NCI-H146 treated with DMSO at 0.1 percent for 48 hours (cell line): Measurements from ENCODE around the gene SH3GL1.
A peak's percentile ranks its signal among the peaks of the same experiment; 100 is the strongest.

Experiments used
- DNase-seq: peaks from one replicate; lab custom pipeline; 2025; ENCODE audit not compliant: unreplicated experiment; lab: John Stamatoyannopoulos, UW

The SH3GL1 gene, protein sequence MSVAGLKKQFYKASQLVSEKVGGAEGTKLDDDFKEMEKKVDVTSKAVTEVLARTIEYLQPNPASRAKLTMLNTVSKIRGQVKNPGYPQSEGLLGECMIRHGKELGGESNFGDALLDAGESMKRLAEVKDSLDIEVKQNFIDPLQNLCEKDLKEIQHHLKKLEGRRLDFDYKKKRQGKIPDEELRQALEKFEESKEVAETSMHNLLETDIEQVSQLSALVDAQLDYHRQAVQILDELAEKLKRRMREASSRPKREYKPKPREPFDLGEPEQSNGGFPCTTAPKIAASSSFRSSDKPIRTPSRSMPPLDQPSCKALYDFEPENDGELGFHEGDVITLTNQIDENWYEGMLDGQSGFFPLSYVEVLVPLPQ

DNA sequence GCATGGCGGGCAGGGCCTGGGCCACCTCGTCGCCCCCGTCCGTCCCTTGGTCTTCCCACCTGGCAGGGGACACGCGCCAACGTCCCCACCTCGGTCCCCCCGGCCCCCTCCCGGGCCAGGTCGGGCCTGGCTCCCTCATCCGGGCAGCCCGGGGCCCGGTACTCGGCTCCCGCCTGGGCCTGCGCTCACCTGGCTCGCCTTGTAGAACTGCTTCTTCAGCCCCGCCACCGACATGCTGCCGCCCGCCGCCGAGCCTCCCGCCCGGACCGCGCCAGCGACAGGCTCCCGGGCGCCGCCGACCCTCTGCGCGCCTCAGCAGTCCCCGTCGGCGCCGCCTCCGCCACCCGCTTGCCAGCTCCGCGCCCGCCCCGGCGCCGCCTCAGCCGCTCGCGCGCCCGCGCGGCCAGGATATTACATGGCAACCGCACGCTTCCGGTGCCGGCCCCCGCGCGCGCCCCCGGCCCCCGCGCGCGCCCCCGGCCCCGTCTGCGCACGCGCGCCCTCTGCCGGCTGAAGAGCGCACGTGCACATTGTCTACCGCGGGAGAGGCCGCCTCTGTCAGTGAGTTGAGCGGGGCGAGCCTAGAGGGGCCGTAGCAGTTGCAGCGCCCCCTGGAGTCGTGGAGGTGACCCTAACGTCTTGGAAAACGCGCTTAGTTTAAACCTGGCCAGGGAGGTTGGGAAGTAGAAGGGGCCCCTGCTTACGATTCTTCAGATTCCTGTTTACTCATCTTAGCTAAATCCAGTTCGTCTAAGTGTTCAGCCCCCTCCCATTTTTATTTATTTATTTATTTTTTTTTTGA, at the start of gene SH3GL1:
Gene SH3GL1, minus strand, starts transcription at position 413 of the 802 bp plus-strand sequence. Its CDS starts 179 bp downstream, at position 234.
- peak; percentile 62 for DNase-seq

DNA sequence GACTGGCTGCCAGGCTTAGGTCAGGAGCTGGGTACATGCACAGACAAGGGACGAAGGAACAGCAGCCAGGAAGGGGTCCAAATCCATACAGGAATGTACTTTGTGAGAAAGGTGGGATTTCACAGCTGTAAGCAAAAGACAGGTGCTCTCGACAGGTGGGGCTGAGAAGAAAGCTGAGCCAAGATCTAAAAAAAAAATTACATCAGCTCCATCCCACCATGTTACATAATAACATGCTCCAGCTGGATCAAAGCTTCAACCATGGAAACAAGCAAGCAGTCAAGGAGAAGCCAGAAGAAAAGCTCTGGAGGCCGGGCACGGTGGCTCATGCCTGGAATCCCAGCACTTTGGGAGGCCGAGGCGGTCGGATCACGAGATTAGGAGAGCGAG, 49.3 kb upstream of the SH3GL1 start:
- no peak for DNase-seq

DNA sequence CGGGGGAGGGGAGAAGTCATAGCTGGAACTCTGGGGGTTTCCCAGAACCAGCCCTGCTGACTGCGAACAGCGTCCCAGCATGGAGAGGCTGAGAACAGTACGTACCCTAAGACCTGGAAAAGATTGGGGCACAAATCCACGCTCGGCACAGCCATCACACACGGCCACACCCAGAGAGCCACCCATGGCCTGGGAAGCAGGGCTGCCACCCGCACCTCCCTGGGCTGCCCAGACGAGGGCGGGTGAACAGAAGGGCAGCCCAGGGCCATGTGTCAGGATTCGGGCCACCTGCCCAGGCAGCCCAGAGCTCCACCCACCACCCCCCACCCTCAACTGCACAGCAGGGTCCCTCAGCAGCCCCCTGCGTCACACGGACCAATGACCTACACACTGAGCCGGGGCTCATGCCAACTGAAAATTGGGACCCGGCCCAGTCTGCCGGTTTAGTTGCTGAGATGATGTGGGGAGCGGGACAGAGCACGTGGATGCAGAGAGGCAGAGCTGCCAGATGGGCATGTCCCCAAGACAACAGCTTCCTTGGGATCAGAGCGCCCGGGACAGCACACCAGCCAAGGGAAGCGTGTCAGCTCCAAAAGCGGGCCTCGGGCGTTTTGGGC, 48.8 kb upstream of the SH3GL1 start:
- no peak for DNase-seq

DNA sequence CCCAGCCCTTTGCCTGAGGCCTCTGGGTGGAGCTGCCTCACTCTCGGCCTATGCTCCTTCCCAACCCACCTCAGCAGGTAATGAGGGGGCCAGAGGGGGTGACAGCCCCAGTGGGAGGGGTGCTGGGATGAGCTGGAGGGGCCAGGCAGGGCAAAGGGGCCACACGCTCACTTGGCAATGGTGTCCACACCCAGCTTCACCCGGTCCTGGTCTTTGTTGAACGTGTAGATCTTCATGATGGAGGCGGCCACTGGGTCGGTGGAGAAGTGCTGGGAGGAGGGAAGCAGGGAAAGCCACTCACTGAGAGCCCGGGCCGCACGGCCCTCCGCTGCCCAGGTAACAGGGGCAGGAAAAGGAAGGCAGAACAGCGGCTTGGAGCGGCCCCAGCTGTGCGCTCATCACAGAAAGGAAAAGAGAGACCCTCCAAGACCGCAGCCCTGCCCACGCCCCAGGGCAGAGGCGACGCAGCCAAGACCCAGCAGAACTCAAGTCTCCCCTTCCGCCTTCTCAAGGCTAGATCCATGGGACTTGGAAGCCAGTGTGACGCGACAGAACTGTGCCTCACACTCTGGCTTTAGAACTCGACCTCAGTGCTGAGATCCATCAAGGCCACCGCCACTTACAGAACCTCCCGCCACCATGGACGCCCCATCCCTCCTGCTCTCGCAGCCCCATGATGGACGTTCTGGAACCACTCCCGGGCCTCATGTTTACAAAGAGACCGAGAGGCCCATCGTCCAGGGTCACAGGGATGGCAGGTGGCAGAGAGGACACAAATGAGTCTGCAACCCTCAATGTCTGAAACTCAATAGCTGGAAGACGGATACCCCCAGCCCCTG, 48.0 kb upstream of the SH3GL1 start:
- no peak for DNase-seq

DNA sequence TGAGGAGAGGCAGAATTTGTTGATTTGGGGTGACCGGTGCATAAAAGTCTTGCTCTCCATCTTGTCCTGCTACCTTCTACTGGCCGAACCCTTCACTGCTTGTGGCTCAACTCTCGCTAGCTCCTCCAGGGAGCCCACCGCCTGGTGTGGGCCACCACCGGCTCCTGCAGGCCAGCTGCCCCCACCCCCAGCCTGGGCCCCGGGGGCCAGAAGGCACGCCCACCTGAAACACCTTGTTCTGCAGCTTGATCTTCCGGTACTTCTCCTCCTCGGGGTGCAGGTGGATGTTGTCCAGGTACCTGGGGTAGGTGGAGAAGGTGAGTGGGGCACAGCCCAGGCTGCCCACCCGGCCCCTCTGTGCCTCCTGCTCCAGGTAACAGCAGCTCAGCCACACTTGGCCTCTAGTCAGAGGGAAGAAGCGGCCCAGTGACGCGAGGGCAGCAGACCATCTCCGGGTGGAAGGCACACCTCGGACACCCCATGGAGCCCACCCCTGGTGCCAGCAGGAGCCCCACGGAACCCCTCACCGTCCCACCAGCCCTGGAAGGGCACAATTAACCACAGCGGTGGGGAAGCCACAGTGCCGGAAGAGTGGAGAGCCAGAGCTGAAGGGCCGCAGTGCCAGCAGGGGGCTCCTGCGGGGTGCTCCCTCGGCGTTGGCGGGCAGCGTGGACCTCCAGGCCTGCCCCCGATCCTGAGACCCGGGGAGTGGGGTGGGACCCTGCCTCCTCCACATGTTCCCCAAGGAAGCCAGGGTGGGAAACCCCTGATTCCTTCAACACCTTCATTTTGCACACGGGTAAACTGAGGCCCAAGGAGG, 47.2 kb upstream of the SH3GL1 start:
- no peak for DNase-seq

DNA sequence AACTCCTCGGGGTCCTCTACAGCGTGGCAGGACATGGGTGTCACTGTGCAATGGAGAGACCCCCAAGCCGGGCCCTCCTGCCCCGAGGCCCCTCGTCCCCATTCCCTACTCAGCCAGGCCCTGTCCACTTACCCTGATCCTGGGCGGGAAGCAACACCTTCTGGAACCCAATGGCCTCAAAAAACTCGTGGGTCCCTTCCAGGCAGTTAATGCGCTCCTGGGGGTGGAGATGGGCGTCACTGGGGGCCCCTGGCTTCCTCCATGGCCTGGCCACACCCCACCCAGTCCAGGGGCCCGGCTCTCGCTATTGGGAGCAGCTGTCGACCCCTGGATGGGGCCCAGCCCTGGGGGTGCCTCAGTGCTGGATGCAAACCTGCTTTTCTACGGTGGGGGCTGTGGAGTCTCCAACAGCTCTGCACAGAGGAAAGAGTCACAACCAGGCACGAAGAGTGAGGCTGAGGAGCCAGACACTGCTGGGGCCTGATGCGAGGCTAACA, 46.4 kb upstream of the SH3GL1 start:
- DNase-seq: no peak

DNA sequence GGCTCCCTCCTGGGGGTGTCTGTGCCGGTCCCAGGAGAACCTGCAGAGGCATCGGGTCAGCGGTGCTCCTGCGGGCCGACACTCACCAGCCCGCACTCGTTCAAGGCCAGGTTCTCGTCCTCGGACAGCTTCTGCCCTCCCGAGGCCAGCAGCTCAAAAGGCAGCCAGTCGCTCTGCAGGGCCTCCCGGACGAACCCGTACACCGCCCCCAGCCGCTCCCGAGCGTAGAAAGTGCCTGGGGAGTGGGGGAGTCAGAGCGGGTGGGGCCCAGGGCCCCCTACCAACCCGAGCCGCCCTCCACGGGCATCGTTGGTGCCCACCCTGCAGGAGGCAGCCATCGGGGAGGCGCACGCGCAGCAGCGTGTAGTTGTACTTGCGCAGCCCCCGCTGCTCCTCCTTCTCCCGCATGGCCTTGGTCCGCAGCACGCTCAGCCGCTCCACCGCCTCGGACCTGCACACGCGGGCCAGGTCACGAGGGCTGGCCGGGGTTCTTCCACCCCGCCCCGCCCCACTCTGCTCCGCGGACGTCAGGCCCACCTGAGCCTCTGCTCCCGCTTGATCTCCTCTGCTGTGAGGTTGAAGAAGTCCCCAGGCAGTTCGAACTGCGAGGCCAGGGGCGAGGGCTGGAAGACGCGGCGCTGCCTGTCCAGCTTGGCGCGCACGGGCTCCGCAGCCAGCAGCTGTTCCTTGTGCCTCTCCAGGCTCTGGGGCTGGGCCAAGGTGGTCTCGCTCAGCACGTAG, 45.8 kb upstream of the SH3GL1 start:
- no peak for DNase-seq

DNA sequence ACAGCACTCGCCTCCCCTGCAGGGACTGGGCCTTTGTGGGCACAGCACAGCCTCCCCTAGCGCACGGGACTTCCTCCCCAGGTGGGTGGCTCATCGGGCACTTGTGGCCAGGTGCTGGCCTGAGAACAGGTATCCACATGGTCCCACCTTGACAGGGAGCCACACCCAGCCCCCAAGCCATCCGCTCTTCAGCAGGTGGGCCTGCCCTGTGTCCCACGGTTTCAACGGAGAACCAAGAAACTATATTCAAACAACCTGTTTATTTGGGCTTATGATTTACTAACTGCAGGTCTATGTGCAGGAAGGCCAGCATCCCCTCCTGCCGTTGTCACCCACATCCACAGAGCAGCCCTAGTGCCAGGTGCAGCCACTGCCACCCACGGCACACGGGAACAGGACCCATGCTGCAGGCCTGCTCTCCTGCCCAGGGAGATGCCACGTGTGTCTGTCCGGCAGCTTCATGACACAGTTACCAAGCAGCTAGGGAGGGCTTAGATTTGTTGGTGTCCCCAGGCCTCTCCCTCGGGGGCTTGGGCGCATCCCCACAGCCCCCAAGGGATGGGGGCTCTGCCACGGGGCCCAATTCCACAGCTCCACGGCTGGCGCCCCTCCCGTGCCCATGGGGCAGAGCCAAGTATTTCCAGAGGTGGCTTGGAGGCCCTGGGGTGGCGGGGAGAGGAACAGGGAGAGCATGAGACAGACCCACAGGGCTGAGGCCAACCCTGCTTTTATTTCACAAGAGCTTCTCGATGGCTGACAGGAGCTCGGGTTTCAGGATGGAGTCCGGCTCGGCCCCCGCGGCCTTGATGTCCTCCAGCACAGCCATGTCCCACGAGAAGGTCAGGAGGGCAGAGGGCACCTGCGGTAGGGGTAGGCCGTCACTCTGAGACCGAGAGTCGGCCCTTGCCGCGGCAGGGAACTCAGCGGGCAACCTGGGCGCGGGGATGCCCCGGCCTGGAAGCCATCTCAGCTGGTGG, 44.7 kb upstream of the SH3GL1 start:
- no peak for DNase-seq

DNA sequence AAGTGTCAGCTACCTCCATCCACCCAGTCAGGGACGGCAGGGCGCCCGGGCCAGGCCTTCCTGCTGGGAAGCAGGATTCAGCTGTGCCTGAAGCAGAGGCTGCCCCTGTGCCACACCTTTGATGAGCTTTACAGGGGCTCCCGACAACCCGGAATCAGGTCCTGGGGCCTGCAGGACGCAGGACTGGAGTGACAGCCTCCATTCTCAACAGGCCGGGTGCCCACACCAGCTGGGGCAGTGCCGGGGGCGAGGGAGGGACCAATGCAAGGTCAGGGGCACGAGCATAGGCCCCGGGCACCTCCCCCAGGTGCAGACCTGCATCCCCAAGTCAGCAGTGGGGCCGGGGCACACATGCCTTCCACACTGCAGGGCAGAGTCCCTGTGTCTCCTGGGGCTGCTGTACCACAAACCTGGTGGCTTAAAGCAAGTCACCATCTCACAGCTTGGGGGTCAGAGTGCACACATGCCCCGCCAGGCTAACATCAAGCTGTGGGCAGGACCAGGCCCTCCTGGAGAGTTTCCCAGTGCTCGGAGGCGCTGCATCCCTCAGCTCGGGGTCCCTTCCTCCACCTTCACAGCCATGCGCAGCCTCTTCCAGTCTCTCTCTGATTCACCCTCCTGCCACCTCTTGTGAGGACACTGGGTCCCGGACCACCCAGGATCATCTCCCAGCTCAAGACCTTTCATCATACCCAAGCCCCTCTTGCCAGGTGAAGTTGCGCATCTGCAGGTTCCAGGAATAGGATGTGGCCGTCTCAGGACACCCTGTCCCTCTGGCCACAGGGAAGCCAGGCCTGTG, 43.8 kb upstream of the SH3GL1 start:
- DNase-seq: no peak

DNA sequence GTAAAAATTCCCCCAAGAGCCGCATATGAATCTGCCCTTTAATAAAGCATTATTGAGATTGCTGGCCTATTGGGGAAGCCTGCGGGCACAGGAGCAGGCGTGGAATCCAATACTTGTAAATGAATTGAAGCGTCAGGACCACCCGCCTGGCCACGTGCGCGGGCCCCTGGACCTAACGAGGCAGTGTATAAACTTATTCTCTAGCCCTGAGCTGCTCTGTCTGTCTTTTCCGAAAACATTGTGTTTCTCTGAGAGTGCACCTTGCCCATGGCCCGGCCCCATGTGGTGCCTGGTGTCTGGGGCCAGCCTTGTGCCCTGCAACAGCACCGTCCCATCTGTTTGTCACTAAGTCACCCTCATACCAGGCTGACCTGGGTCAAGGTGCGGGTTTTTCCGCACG, 42.8 kb upstream of the SH3GL1 start:
- DNase-seq: no peak

DNA sequence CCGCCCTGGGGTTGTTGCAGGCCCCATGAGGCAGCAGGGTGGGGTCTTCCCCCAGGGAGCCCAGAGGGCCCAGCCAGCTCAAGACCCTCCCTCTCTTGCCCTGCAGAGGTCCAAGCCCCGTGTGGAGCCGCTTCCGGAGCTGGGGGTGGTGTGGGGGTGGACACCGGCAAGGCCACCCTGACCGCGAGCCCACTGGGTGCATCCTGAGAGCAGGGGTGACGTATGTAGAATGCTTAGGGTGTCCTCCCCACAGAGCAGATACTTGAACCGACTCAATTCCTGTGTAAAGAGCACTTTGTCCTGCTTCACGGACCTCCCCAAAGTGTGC, 42.4 kb upstream of the SH3GL1 start:
- no peak for DNase-seq

DNA sequence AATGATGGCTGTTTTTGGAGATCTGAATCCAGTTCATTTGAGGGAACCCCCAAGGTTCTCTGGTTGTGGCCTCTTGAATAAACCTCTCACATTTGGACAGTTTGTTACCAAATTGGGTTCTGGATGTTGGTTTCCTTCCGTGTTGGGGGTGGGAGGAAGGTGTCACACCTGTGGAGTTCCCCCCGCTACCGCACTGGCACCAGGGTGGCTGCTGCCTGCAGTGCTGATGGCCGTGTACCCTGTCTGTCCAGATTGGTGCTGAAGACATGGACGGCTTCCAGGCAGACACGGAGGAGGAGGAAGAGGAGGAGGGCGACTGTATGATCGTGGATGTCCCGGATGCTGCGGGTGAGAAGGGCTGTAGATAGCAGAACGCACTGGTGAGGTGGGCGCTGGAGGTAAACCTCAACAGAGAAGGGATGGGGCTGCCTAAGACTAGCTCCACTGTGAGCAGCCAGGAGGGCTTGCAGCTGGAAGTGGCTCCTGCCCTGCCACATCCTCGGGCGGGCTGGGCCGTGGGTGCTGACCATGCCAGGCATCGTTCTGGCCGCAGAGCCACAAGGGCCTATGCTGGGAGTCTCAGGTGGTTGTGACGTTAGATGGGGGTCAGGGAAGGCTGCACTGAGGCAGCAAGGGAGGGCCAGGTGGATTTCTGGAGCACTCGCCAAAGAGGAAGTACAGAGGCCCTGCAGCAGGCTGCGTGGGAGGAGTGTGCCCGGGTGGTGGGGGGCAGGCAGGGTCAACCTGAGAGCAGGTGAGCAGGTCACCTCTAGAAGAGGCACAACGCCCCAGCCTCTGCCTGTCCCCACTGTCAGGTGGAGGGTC, 41.9 kb upstream of the SH3GL1 start:
- no peak for DNase-seq

DNA sequence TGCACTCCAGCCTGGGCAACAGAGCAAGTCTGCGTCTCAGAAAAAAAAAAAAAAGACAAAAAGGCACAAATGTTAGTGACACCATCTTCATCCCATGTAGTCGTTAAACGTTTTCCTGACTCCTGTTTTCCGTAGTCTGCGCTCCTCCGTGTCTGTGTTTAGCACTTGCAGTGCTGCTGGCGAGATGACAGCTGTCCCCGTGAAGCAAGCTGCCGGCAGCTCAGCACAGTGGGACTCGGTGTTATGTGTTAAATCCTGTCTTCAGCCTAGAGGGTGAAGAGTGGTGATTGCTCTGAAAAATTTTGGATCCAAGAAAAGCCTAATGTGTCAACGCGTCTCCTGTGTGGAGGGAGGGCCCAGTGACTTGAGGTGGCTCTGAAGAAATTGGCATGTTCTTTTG, 38.9 kb upstream of the SH3GL1 start:
- DNase-seq: no peak

DNA sequence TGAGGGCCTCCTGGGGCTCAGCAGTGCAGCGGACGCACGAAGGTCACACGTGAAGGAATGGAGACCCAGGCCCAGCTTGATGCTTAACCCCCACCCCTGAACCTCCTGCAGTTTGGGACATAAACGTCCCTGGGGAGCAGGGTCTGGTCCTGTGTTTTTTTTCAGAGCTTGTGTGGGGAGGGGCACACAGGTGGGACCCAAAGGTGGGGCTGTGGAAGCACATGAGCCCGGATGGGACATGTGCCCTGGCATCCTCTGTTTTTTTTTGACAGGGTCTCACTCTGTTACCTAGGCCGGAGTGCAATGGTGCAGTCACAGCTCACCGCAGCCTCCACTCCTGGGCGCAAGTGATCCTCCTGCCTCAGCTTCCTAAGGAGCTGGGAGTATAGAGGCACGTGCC, 36.8 kb upstream of the SH3GL1 start:
- no peak for DNase-seq

DNA sequence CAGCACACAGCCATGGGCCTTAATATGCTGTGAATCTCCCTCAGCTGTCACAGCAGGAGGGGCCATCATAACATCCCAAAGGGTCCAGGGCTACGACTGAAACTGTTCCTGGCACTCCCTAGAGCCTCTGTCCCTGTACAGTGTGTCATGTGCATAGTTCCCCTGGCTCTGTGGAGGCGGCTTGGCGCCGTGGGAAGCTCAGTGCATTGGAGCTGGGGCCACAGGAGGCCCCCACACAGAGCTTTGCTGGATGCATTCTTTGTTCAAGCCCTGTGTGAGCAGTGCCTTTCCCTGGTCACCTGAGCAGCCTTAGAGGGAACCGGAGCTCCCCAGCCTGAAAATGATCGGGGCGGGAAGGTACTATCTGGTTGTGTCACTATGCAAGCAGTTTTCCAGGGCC, 35.9 kb upstream of the SH3GL1 start:
- DNase-seq: no peak

DNA sequence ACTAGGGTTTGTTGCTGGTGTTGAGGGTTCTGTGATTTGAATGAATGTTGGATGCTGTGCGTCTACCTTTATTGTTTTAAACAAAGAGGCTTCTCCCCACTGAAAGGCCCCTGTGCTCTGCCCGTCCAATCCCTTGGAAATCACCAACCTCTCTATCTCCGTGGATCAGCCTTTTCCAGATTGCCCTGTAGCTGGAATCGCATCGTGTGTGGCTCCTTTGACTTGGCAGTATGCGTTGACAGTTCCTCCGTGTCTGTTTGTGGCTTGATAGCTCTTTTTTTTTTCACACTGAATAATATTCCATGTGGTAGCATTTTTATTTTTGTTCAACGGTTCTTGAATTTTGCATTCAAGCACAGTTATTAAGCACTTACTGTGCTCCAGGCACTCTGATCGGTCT, 34.0 kb upstream of the SH3GL1 start:
- DNase-seq: no peak
